OCI-LY3 (cell line): ENCODE results near the gene BIK.

Experiments
- H2AFZ ChIP-seq: fragments of 200-600, 300-600 bp; shearing (Covaris generic); 2 replicates; pipeline ENCODE4 v1.6.0; 2014; ENCODE audit warnings: antibody characterized with exemption, low read depth, low read length
- H3K27ac ChIP-seq: fragments of 200-600, 300-600 bp; sonication (generic); 2 replicates; pipeline ENCODE4 v1.5.1; 2014; ENCODE audit warnings: mild to moderate bottlenecking, low read length, moderate library complexity, mixed read lengths
- H3K27me3 ChIP-seq: fragments of 200-600, 300-600 bp; sonication (generic); 2 replicates; pipeline ENCODE4 v1.6.1; 2014; ENCODE audit warnings: low read depth, low read length, mixed read lengths
- H3K36me3 ChIP-seq: fragments of 200-600, 300-600 bp; sonication (generic); replicated peaks from 2 replicates; pipeline ENCODE3; 2014; ENCODE audit warnings: low read depth, low read length, mixed read lengths
- H3K4me1 ChIP-seq: fragments of 300-600, 200-600 bp; sonication (generic); 2 replicates; pipeline ENCODE4 v1.6.1; 2014; ENCODE audit warnings: low read length, mixed read lengths
- H3K4me2 ChIP-seq: fragments of 200-600, 300-600 bp; sonication (generic); 2 replicates; pipeline ENCODE4 v1.6.1; 2014; ENCODE audit warnings: low read length, mixed read lengths
- H3K4me3 ChIP-seq: fragments of 300-600, 200-600 bp; sonication (generic); 2 replicates; pipeline ENCODE4 v1.5.1; 2014; ENCODE audit warnings: antibody characterized with exemption, mild to moderate bottlenecking, low read length, moderate library complexity
- H3K79me2 ChIP-seq: fragments of 300-600, 200-600 bp; shearing (Covaris generic); 2 replicates; pipeline ENCODE4 v1.6.1; 2014; ENCODE audit warnings: mild to moderate bottlenecking, low read length, mixed read lengths
- H3K9ac ChIP-seq: fragments of 300-600, 200-600 bp; shearing (Covaris generic); 2 replicates; pipeline ENCODE4 v1.6.0; 2014; ENCODE audit warnings: mild to moderate bottlenecking, low read length, moderate library complexity
- H3K9me3 ChIP-seq: fragments of 200-600, 300-600 bp; shearing (Covaris generic); 2 replicates; pipeline ENCODE4 v1.6.1; 2014; ENCODE audit warnings: low read length, mixed read lengths; ENCODE audit not compliant: insufficient read depth
- H4K20me1 ChIP-seq: fragments of 200-600, 300-600 bp; sonication (generic); 2 replicates; pipeline ENCODE4 v1.6.1; 2016; ENCODE audit warnings: low read length, mixed read lengths; ENCODE audit not compliant: insufficient read depth
- CTCF ChIP-seq: fragments of 200-600, 300-600 bp; sonication (generic); IDR thresholded peaks from 2 replicates; pipeline ENCODE4 v1.5.1; 2014; ENCODE audit warnings: antibody characterized with exemption, low read length, low read depth
- EZH2phosphoT487 ChIP-seq: fragments of 200-600 bp; shearing (Covaris generic); IDR thresholded peaks from 2 replicates; pipeline ENCODE4 v1.6.1; 2018; ENCODE audit warnings: antibody characterized with exemption, mixed run types, low read depth

BIK gene

GRCh38 chr22:43167001-43167589, 56.5 kb downstream of the BIK start:
- no peak overlapping the region for H2AFZ ChIP-seq
- H3K27ac ChIP-seq: no peak overlapping the region
- no peak overlapping the region for H3K4me3 ChIP-seq
- H3K4me2 ChIP-seq: no peak overlapping the region
- no peak for TF ChIP-seq CTCF
- no peaks in the 10 kb centered on the region for H3K4me1 ChIP-seq
- H3K9ac ChIP-seq: no peak overlapping the region
- no peaks in the 10 kb centered on the region for H4K20me1 ChIP-seq
- no peaks in the 10 kb centered on the region for H3K9me3 ChIP-seq
- H3K36me3 ChIP-seq: peaks cover 25% of the 10 kb centered on the region
- H3K27me3 ChIP-seq: no peaks in the 10 kb centered on the region
- no peaks in the 10 kb centered on the region for H3K79me2 ChIP-seq

GRCh38 chr22:43168471-43169309, 58.1 kb downstream of the BIK start:
- Histone ChIP-seq H3K27me3 (no peaks in the 10 kb centered on the region), H3K9me3 (no peaks in the 10 kb centered on the region), H3K4me1 (no peaks in the 10 kb centered on the region), H3K36me3 (peaks cover 38% of the 10 kb centered on the region), H3K4me3 (no peak overlapping the region), H3K4me2 (no peak overlapping the region), H3K79me2 (no peaks in the 10 kb centered on the region), H2AFZ (no peak overlapping the region), H3K27ac (no peak overlapping the region), H3K9ac (no peak overlapping the region), H4K20me1 (no peaks in the 10 kb centered on the region)
- TF ChIP-seq EZH2phosphoT487 (no peak), CTCF (no peak)

- Histone ChIP-seq H3K9ac (no peak overlapping the region), H3K27me3 (no peaks in the 10 kb centered on the region), H3K4me3 (no peak overlapping the region), H3K9me3 (no peaks in the 10 kb centered on the region), H3K79me2 (no peaks in the 10 kb centered on the region), H4K20me1 (no peaks in the 10 kb centered on the region), H3K27ac (no peak overlapping the region), H3K36me3 (peaks cover 46% of the 10 kb centered on the region), H2AFZ (no peak overlapping the region), H3K4me1 (no peaks in the 10 kb centered on the region), H3K4me2 (no peak overlapping the region)
- TF ChIP-seq EZH2phosphoT487: no peak
- TF ChIP-seq CTCF: no peak
These were observed 59.0 kb downstream of the BIK start for GRCh38 chr22:43169310-43170130.

- no peak for TF ChIP-seq EZH2phosphoT487
- no peak for TF ChIP-seq CTCF
- no peak overlapping the region for H3K4me3 ChIP-seq
- no peak overlapping the region for H3K4me2 ChIP-seq
- H2AFZ ChIP-seq: no peak overlapping the region
- H3K27ac ChIP-seq: no peak overlapping the region
- H3K9me3 ChIP-seq: no peaks in the 10 kb centered on the region
- H3K27me3 ChIP-seq: no peaks in the 10 kb centered on the region
- H3K9ac ChIP-seq: no peak overlapping the region
- no peaks in the 10 kb centered on the region for H3K79me2 ChIP-seq
- H3K36me3 ChIP-seq: peaks cover 52% of the 10 kb centered on the region
- H4K20me1 ChIP-seq: no peaks in the 10 kb centered on the region
- no peaks in the 10 kb centered on the region for H3K4me1 ChIP-seq
These were observed 59.6 kb downstream of the BIK start for GRCh38 chr22:43170131-43170480.
